ENCODE data around the gene GTF2A1. TPM values are rescaled to one million over a fixed set of nuclear protein-coding genes. Genes with fewer than 3 reads are reported as not detected.

GTF2A1 gene
- total RNA-seq, 2 donors from 2014 or later: 21.4 to 25.5 TPM

- Histone ChIP-seq H3K4me3 (no peak overlapping the region), H3K9me3 (no peaks in the 10 kb centered on the region), H3K36me3 (no peaks in the 10 kb centered on the region), H3K27me3 (replicated peaks; ENCODE audit: insufficient read depth) (no peaks in the 10 kb centered on the region), H3K4me1 (ENCODE audit: control insufficient read depth in 1 of 2, low read depth in 2 of 2) (peaks cover 0 to 9% of the 10 kb centered on the region in 2 donors), H3K27ac (no peak overlapping the region)
- DNase-seq (ENCODE audit: low spot score) (no peak), ATAC-seq (ENCODE audit: insufficient number of reproducible peaks, low FRiP score, low read depth) (no peak)
- TF ChIP-seq CTCF (IDR thresholded peaks at IDR 0.05): no peak
Measured at GRCh38 chr14:81165188-81165587, 55.6 kb downstream of the GTF2A1 start.

- no peak overlapping the region for H3K27ac ChIP-seq
- peaks cover 0 to under 1% of the 10 kb centered on the region in 2 donors for H3K4me1 ChIP-seq (ENCODE audit: control insufficient read depth in 1 of 2, low read depth in 2 of 2)
- no peaks in the 10 kb centered on the region for H3K27me3 ChIP-seq (replicated peaks; ENCODE audit: insufficient read depth)
- H3K4me3 ChIP-seq: no peak overlapping the region
- no peak for DNase-seq (ENCODE audit: low spot score)
- H3K36me3 ChIP-seq: no peaks in the 10 kb centered on the region
- H3K9me3 ChIP-seq: no peaks in the 10 kb centered on the region
- TF ChIP-seq CTCF (IDR thresholded peaks at IDR 0.05): no peak
- ATAC-seq (ENCODE audit: insufficient number of reproducible peaks, low FRiP score, low read depth): no peak
Measured at GRCh38 chr14:81164167-81164774, 56.5 kb downstream of the GTF2A1 start.

- no peak for ATAC-seq (ENCODE audit: insufficient number of reproducible peaks, low FRiP score, low read depth)
- Histone ChIP-seq H3K4me1 (ENCODE audit: control insufficient read depth in 1 of 2, low read depth in 2 of 2) (no peaks in the 10 kb centered on the region), H3K27me3 (replicated peaks; ENCODE audit: insufficient read depth) (no peaks in the 10 kb centered on the region), H3K27ac (no peak overlapping the region), H3K36me3 (no peaks in the 10 kb centered on the region), H3K9me3 (no peaks in the 10 kb centered on the region), H3K4me3 (no peak overlapping the region)
- no peak for DNase-seq (ENCODE audit: low spot score)
- no peak for TF ChIP-seq CTCF (IDR thresholded peaks at IDR 0.05)
Measured at GRCh38 chr14:81162941-81163340, 57.8 kb downstream of the GTF2A1 start.

GRCh38 chr14:81161749-81162148, 59.0 kb downstream of the GTF2A1 start:
- no peaks in the 10 kb centered on the region for H3K4me1 ChIP-seq (ENCODE audit: control insufficient read depth in 1 of 2, low read depth in 2 of 2)
- no peaks in the 10 kb centered on the region for H3K27me3 ChIP-seq (replicated peaks; ENCODE audit: insufficient read depth)
- no peak overlapping the region for H3K4me3 ChIP-seq
- no peaks in the 10 kb centered on the region for H3K9me3 ChIP-seq
- H3K27ac ChIP-seq: no peak overlapping the region
- no peak for TF ChIP-seq CTCF (IDR thresholded peaks at IDR 0.05)
- no peaks in the 10 kb centered on the region for H3K36me3 ChIP-seq
- DNase-seq (ENCODE audit: low spot score): no peak
- no peak for ATAC-seq (ENCODE audit: insufficient number of reproducible peaks, low FRiP score, low read depth)

GRCh38 chr14:81161088-81161487, 59.7 kb downstream of the GTF2A1 start:
- Histone ChIP-seq H3K4me1 (ENCODE audit: control insufficient read depth in 1 of 2, low read depth in 2 of 2) (no peaks in the 10 kb centered on the region), H3K4me3 (no peak overlapping the region), H3K9me3 (no peaks in the 10 kb centered on the region), H3K36me3 (no peaks in the 10 kb centered on the region), H3K27ac (no peak overlapping the region), H3K27me3 (replicated peaks; ENCODE audit: insufficient read depth) (no peaks in the 10 kb centered on the region)
- ATAC-seq (ENCODE audit: insufficient number of reproducible peaks, low FRiP score, low read depth): no peak
- no peak for TF ChIP-seq CTCF (IDR thresholded peaks at IDR 0.05)
- no peak for DNase-seq (ENCODE audit: low spot score)

Data from thoracic aorta (tissue), 2 donors.